IPS-NIHi11 (cell line): ENCODE data around the gene PARP2.
A peak's percentile ranks its signal among the peaks of the same experiment; 100 is the strongest.
"Not testable (repeated sequence)": the region's sequence is repeated elsewhere in the genome, so short reads cannot be mapped to it uniquely, and the experiment has no call there.

Experiments used
- DNase-seq: peaks from one replicate; pipeline ENCODE4 v3.0.0; 2012; ENCODE audit warnings: mixed read lengths, low spot score

PARP2 gene

DNA sequence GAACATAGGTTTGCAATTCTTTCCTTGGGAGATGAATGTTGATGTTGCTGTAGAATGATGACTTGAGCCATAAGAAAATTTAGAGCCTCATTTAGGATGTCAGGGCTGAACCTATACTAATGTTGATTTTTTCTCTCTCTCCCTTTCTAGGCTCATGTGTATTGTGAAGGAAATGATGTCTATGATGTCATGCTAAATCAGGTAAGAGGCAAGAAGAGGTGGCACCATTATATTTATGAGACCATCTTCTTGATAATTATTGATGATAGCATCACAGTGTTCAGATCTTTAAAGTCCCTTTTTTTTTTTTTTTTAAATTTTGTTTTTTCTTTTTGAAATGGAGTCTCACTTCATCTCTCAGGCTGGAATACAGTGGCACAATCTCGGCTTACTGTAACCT, 3.3 kb downstream of the PARP2 start:
- DNase-seq, result no peak

DNA sequence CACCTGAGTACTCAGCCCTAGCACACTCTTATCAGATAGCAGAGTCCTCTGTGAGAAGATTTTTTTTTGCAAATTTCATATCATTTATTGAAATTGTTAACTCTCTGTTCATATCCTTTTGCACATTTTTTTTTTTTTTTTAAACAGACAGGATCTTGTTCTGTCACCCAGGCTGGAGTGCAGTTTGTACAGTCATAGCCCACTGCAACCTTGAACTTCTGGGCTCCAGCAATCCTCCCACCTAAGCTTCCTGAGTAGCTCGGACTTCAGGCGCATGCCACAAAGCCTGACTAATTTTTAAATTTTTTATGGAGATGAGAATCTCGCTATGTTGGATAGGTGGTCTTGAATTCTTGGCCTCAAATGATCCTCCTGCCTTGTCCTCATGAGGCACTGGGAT, 4.3 kb downstream of the PARP2 start:
- DNase-seq, result no peak

DNA sequence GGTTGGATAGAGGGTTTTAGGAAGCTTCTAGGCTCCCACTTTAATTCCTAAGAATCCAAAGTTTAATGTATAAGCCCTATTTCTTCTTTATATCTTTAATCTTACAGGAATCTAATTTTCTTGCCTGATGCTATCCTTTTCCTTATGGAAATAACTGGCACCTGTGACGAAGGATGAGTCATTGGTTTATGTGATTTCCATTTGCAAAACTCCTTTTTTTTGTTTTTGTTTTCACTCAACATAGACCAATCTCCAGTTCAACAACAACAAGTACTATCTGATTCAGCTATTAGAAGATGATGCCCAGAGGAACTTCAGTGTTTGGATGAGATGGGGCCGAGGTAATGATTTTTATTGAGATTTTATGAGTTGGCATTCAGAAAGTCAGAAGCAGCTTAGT, 6.8 kb downstream of the PARP2 start:
- no peak for DNase-seq

DNA sequence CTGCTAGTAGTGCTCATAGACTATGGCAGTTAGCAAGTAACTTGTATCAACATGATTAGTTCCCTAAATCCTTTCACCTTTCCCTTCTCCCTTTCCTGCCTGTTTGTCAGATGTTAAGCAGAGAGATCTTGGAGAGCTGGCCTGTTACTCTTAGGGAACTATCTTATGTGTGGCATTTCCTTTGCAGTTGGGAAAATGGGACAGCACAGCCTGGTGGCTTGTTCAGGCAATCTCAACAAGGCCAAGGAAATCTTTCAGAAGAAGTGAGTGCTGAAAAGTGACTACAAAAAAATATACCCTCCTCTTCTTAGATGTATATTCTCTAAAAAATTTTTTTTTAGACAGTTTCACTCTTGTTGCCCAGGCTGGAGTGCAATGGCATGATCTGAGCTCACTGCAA, 7.4 kb downstream of the PARP2 start:
- no peak for DNase-seq

DNA sequence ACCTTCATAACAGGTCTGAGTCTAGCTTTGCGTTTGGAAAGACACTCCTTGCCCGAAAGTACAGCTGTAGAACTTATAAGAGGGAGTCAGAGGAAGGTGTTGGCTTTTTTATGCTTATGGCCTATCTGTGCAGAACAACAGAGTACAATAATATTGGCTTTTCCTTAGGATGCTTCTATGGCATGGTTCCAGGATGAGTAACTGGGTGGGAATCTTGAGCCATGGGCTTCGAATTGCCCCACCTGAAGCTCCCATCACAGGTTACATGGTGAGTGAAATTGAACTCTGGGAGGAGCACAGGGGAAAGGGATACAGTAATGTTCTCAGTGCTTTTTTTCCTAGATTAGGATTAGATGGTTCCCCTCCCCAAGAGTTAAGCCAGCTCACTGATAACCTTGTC, 13.0 kb downstream of the PARP2 start:
- no peak for DNase-seq

DNA sequence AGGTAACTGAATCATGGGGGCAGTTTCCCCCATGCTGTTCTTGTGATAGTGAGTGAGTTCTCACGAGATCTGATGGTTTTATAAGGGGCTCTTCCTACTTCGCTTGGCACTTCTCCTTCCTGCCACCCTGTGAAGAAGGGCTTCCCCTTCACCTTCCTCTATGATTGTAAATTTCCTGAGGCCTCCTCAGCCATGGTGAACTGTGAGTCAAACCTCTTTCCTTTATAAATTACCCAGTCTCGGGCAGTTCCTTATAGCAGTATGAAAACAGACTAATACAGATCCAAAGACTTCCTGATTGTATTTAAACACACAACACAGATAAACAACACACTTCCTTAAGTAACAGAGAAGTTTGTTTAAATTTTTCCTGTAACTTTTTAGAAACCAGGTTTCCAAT, 15.0 kb downstream of the PARP2 start:
- DNase-seq, result not testable (repeated sequence)

DNA sequence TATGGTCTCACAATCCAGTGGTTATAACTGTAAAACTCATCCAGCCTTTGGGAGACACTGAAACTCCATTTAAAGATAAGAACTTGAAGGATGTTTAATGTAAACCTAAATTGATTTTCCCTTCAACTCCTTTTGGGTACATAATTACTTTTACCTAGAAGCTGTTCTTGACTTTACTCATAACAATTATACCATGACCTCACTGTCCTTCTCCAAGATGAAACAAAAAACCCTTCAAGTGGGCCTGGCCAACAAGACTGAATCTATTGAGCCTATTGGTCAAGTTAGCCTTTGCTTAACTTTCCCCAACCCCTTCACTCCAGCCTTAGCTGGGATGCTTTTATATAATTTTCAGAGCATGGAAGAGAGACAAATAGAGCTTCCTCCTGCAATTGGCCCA, 22.5 kb downstream of the PARP2 start:
- DNase-seq, result no peak

DNA sequence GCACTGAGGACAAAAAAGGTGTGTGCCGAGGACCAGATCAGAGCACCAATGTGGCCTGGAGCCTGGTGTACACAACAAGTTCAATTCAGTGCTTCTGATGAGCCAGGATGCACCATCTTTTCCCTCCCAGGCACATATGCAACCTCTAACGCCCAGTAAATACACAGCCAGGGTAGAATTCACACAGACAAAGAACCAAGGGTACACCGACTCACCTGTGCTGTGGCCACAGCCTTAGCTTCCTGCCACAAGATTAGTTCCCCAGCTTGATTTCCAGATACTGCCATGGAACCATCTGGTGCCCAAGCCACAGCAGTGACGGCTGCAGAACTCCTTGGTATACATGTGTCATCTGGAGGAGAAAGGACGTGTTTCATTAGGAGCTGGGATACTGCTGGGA, 29.4 kb downstream of the PARP2 start:
- no peak for DNase-seq

DNA sequence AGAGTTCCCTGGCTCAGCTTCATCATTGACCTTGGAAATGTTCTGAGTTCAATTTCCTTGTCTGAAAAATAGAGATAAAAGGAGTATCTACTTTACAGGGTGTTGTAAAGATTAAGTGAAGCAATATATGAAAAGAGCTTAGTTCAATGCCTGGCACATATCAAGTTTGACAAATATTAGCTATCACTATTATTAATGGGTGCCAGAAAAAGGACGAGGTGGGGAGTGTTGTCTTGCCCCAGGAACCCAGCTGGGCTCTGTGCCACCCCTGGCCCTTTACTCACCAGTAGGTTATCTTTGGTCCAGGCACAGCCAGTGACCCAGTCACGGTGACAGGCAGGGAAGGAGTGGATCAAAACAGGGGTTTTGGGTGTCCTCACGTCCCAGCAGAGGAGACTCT, 32.0 kb downstream of the PARP2 start:
- no peak for DNase-seq

DNA sequence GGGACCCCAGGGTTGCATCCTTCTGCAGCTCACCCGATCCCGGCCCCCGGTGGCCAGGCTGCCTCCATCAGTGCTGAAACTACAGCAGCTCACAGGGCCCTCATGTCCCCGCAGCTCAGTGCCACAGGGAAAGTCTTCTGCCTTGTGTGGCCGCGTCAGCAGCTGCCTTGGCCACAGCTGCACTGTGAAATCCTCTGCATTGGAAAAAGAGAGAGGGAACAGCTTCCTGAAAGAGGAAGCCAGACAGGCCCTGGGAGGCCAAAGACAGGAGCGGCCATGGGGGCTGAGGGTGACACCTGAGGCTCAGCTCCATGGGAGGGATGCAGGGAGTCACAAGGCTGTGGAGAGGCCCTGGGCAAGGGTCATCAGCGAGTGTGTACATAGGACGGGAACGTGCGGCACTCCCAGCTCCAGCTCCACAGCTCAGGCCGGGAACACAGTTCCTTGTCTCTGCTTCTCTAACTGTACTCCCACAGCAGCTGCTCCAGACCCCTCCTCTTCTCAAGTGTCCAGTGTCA, 32.7 kb downstream of the PARP2 start:
- DNase-seq, result no peak

DNA sequence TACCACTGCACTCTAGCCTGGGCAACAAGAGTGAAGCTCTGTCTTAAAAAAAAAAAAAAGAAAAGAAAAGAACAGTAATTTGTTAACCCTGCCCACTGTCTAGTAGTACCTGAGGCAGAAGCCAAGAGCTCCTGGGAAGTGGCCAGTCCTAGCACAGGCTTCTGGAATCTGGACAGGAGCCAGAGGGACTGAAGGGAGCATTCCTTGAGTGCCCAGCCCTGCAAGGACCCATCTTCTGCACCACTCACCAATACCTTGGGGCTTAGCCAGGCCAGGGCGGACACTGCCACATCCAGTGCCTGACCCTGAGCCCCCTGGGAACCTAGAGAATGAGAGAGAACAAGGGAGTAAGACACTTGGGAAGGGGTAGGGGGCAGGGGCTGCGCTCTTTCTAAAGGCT, 33.7 kb downstream of the PARP2 start:
- DNase-seq, result no peak

DNA sequence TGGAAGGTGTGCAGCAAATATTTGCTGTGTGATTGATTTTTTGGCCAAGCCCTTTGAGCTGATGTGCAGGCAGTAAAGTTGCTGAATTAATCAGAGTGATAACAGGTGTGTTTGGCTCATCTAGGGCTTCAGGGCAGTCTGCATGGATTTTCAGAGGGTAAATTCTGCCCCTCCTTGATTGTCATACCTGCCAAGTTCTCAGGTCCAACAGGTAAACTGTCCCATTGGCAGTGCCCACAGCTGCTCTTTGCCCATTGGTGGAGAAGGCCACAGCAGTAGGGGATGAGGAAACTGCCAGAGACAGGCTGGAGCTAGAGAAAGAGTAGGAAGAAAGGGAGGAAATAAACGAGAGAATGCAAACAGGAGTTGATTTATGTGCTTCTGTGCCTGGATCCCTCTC, 36.3 kb downstream of the PARP2 start:
- no peak for DNase-seq

DNA sequence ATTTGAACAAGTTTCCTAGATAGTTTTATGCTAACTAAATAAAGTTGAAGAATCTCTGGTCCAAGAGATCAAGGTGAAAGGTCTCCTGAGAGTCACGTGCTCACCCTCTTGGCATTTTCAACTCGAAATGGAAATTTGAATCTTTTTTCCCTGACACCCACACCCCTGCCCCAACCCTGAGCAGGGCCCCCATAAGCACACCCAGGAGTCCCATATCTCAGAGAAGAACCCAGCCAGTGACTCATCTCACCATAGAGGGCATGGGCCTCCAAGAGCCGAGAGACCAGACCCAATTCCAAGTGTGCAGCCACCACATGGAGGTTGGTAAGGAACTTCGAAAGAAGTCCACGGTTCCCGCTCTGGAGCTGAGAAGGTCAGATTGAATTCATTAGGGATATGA, 37.2 kb downstream of the PARP2 start:
- no peak for DNase-seq

DNA sequence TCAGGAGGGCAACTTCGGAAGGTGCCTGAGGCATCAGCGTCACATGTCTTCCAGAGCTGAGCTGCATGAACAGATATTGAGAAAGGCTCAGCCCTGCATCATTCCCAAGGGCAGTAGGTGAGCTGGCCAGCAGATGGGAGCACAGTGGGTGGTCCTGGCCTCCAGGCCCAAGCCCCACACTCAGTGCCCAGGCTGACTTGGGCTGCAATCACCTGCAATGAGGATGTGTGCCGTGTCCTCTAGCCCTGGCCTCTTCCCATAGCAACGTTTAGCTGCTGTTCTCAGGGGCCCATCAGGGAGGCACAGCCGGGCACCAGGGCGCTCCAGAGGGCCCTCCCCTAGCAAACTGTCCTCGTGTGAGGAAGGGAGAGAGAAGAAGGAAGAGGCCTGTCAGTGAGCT, 37.9 kb downstream of the PARP2 start:
- DNase-seq, result no peak

DNA sequence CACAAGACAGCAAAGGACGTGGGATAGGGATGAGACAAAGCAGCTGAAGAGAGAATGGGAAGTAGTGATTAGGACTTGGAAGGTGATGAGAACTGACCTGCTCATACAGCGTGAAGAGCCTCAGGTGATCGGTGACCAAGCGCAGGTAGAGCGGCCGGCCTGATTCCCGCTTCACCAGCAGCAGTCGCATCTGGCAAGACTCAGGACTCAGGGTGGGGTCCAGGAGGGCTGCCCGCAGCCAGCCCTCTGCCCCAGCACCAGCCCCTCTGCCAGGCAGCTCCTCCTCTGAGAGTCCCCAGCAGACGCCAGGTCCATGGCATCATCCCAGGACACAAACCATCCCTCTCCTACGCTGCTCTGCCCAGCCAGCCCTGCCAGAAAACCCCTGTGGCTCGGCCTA, 39.1 kb downstream of the PARP2 start:
- no peak for DNase-seq

DNA sequence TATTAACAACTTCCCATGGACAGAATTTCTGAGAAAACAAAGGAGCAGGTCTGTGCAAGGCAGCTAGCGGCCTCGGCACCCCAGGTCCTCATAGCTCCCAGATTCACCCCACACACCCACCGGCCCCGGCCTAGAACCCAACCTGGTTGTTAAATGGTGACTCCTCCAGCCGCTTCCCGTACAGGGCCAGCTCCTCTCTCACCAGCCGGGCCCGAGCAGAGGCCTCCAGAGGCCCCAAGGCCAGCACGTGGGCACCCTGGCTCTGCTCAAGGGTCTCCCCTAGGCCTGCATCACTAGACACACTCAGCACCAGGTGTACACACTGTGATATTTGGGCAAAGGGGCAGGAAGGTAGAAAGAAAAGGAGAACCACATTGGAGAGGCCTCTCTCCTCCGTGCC, 39.6 kb downstream of the PARP2 start:
- DNase-seq, result no peak

DNA sequence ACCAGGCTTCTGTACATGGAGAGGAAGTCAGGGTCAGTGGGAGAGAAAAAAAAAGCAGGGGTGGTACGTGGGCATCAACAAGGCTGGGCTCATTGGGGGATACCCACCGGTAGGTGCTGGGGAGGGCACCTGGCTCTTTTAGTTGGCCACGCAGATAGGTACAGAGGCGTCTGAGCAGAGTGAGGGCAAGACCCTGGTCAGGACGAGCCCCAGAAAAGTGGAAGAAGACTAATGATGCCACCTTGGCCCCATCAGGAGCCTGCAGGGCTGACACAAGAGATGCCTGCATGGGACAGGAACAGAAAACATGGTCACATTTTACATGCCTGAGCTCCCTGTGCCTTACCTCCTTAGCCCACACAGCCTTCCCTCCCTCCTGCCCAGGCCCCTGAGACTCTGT, 40.2 kb downstream of the PARP2 start:
- no peak for DNase-seq

DNA sequence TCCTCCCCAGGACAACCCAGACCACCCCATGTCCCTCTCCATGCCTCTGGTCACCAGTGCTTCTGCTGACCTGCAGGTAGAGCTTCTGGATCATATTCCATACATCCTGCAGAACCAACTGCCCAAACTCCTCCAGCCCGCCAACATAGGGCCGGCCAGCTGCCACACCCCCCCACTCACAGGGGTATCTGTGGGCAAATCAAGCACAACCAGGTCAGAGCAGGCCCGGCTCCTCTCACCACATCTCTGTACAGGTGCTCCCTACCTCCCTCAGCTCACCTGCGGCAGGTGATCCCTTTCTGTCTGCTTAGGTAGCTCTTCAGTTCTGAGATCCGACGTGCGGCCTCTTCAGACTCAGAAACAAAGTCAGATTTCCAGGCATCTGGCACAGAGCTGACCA, 40.9 kb downstream of the PARP2 start:
- no peak for DNase-seq

DNA sequence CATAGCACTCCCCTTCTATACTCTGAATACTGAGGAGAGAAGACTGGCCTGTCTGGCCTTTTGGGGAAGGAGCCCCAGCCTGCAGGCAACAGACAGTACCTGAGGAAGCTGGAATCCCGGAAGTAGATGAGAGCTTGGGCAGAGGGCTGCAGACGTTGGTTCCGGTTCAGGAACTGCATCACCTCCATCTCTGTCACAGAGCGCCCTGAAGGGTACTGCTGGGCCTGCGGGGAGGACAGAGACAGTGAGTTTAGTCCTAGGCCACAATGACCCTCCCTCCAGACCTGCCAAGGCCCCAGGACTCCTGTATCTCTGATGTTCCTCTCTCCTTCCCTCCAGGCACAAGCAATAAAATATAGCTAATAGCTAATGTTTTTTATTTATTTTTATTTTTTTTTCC, 41.5 kb downstream of the PARP2 start:
- DNase-seq, result no peak

DNA sequence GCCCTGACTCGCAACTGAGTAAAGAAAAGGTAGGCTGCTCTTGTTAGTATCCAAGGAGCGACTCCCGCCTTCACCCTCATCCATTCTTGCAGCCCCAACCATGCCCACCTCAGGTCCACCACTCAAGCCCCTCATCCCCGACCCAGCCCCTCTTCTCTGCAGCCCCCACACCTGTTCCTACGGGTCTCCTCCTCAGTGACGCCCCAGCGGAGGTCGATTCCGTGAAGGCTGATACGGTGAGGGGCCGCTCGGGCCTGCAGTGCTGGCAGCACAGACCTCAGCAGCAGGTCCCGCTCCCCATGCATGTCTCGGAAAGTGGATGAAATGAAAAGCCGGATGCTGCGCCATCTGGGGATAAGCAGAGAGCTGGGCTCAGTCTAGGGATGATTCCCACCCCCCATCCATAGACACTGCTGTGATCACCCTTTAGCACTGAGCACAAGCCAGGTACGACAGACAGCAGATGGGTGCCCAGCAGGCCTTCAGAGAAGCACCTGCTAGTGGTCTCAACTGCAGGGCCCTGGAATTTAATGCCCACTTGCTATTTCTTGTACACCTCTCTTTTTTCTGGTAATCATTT, 42.9 kb downstream of the PARP2 start:
- no peak for DNase-seq

DNA sequence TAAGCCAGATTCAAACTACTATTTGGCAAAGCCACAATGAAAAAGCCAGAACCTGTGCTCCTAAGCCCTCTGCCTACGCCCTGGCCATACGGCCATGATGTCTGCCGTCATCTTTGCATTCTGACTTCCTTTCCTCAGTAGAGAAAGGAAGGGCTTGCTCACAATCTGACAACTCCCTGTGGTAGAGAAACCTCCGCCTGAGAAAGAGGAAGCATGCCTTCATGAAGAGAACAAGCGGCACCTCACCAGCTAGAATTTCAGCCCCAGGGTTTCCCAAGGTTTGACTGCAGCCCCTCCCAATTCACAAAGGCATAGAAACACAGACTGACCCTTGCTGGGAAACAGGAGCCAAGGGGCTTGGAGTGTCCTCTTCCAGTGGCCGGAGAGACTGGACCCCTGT, 44.1 kb downstream of the PARP2 start:
- no peak for DNase-seq

DNA sequence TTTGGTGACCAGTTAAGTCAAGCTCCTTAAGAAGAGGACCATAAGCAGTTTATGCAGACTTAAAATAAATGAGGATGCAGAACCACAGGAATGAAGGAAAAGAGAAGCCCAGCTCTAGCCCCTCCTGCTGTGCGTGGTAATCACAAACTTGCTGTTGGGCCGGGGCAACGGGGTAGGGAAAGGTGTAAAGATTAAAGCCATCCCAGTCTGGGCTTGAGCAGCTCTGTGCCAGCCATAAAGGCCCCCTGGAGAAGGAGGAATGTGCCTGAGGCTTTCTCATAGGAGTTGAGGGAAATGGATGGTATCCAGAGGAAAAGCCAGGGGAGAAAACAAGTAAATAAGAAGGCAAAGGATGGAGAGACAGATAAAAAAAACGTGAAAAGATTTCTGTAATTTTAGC, 44.7 kb downstream of the PARP2 start:
- peak; percentile 62 for DNase-seq

DNA sequence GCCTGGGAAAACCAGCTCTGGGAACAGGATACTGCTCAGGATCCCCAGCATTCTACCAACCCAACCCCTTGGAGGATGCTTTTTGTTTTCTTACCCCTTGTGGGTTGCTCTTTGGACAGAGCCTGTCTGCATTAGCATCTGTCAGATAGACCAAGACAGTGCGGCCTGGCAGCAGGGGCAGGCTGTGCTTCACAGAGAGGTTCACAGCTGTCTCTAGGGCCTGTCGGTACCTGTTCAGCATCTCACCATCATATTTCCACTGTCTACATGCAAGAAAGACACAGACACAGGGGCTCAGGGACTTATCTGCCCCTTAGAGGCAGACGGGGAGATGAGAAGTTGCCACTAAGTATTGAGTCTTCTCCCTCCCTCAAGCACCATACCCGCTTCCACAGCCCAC, 48.1 kb downstream of the PARP2 start:
- DNase-seq, result no peak

DNA sequence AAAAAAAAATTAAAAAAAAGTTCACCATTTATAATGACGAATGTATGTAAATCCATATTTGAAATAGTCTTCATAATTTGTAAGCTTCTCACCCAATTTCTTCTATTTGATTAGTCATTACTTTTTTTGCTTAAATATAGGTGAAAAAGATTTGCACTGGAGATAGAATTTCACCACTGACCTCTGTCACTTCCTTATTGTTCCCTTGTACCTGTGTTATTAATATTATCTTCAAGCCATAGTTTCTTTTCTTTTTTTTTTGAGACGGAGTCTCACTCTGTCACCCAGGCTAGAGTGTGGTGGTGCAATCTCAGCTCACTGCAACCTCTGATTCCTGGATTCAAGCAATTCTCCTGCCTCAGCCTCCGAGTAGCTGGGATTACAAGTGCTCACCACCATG, 54.1 kb downstream of the PARP2 start:
- no peak for DNase-seq

DNA sequence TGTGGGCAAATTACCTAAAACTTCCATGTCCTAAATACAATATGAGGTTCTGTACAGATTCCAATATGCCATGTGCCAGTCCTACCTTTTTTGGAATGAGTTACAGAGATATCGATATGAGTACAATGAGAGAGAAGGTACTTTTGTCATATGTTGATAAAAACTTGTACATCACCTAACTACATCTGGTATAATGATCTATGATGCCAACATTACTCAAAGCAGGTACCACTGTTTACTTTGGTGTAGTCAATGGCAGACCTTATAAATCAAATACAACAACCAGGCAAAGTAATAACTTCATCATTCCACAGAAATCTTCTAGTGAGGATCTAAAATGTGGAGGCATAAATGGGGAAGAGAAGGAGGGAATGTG, 57.1 kb downstream of the PARP2 start:
- DNase-seq, result no peak
